HepG2 (cell line): ENCODE measurements around the gene DSTYK. TPM values are rescaled to one million over a fixed set of nuclear protein-coding genes. Genes with fewer than 3 reads are reported as not detected.
A peak's percentile ranks its signal among the peaks of the same experiment; 100 is the strongest.

ENCODE experiments used
- BCL6 ChIP-seq: IDR thresholded peaks from 2 replicates; pipeline ENCODE4 v1.6.1; 2016; ENCODE audit warnings: missing genetic modification reagents, missing compliant biosample characterization
- IRX3 ChIP-seq: sonication (generic); formaldehyde crosslinking; IDR thresholded peaks from 2 replicates; pipeline ENCODE4 v1.8.1; 2023; ENCODE audit warnings: mild to moderate bottlenecking, low read depth, missing genetic modification reagents, borderline replicate concordance
- KDM6A ChIP-seq: IDR thresholded peaks from 2 replicates; pipeline ENCODE4 v1.6.1; 2016; ENCODE audit warnings: low read depth
- KLF6 ChIP-seq: IDR thresholded peaks from 2 replicates; pipeline ENCODE4 v1.8.0; 2016; ENCODE audit warnings: missing biosample characterization, missing genetic modification reagents
- PAWR ChIP-seq: sonication (generic); formaldehyde crosslinking; IDR thresholded peaks from 2 replicates; pipeline ENCODE4 v1.4.0; 2020; ENCODE audit warnings: missing genetic modification reagents, mild to moderate bottlenecking, borderline replicate concordance
- SOX6 ChIP-seq, 2 experiments: fragments of 450-650 bp in 1 of 2; sonication (generic) in 1 of 2; formaldehyde crosslinking in 1 of 2; IDR thresholded peaks; 2 replicates each; pipeline versions ENCODE4 v1.4.0 to v1.6.1; 2017 to 2020; ENCODE audit warnings: antibody characterized with exemption in 1 of 2, mild to moderate bottlenecking in 1 of 2, missing genetic modification reagents in 1 of 2
- STAG1 ChIP-seq: sonication (generic); formaldehyde crosslinking; IDR thresholded peaks from 2 replicates; pipeline ENCODE4 v1.4.0; 2020; ENCODE audit warnings: missing genetic modification reagents
- ZBTB3 ChIP-seq: sonication (generic); formaldehyde crosslinking; IDR thresholded peaks from 2 replicates; pipeline ENCODE4 v1.4.0; 2020; ENCODE audit warnings: low read depth, mild to moderate bottlenecking, moderate library complexity, missing genetic modification reagents, borderline replicate concordance
- ZNF10 ChIP-seq: sonication (generic); formaldehyde crosslinking; IDR thresholded peaks from 2 replicates; pipeline ENCODE4 v1.4.0; 2020; ENCODE audit warnings: mild to moderate bottlenecking, low read depth, missing genetic modification reagents, borderline replicate concordance
- ZNF556 ChIP-seq: sonication (generic); formaldehyde crosslinking; IDR thresholded peaks from 2 replicates; pipeline ENCODE4 v1.4.0; 2020; ENCODE audit warnings: mild to moderate bottlenecking, missing genetic modification reagents, borderline replicate concordance
- ZNF772 ChIP-seq: sonication (generic); formaldehyde crosslinking; IDR thresholded peaks from 2 replicates; pipeline ENCODE4 v1.5.0; 2020; ENCODE audit warnings: mild to moderate bottlenecking, missing genetic modification reagents
- polyA plus RNA-seq, 8 experiments: library from polyadenylated mRNA; depleted of rRNA in 3 of 8; stranded (reverse) in 7 of 8; unstranded in 1 of 8; fragments of >200 nt; fragmentation: Illumina TruSeq in 4 of 8; extraction: Trizol in 4 of 8; gene quantifications; 2 replicates each; pipeline versions ENCODE4 v1.2.1 to v1.2.3, GENCODE V29; 2011 to 2016; ENCODE audit warnings: low read depth in 4 of 8, missing spikeins in 1 of 8, mixed read lengths in 1 of 8; ENCODE audit not compliant: insufficient read depth in 1 of 8
- total RNA-seq, 5 experiments: library from RNA; depleted of rRNA; stranded (reverse); fragments of >200 nt; fragmentation: Illumina TruSeq; extraction: Trizol; gene quantifications; 2 replicates each; pipeline ENCODE4 v1.2.3, GENCODE V29; 2016; ENCODE audit warnings: low read depth in 1 of 5
- TF ChIP-seq, protein P1 (sequence below), 2 experiments: IDR thresholded peaks; 2 replicates each; pipeline ENCODE4 v1.6.1; 2011 to 2012; ENCODE audit warnings: low read length in 2 of 2, borderline replicate concordance in 1 of 2, low read depth in 1 of 2, mild to moderate bottlenecking in 1 of 2, moderate library complexity in 1 of 2
- TF ChIP-seq, protein P2 (sequence below): sonication (generic); formaldehyde crosslinking; conservative IDR thresholded peaks from 2 replicates; pipeline ENCODE4 v1.4.0; 2020; ENCODE audit warnings: missing genetic modification reagents
- TF ChIP-seq, protein P3 (sequence below): sonication (generic); formaldehyde crosslinking; IDR thresholded peaks from 2 replicates; pipeline ENCODE4 v1.5.0; 2020; ENCODE audit warnings: missing genetic modification reagents
- TF ChIP-seq, protein P4 (sequence below): sonication (generic); formaldehyde crosslinking; IDR thresholded peaks from 2 replicates; pipeline ENCODE4 v1.8.0; 2022; ENCODE audit warnings: missing genetic modification reagents, mild to moderate bottlenecking, inconsistent platforms, borderline replicate concordance
- TF ChIP-seq, protein P5 (sequence below): sonication (generic); formaldehyde crosslinking; IDR thresholded peaks from 2 replicates; pipeline ENCODE4 v1.4.0; 2020; ENCODE audit warnings: missing genetic modification reagents, mild to moderate bottlenecking, borderline replicate concordance

The DSTYK gene
- total and polyA plus RNA-seq, 2 of the 13 experiments (the other 11 are each of a cell fraction or from before 2014, with no cell fraction given), result 2.6 to 4.8 TPM

DNA sequence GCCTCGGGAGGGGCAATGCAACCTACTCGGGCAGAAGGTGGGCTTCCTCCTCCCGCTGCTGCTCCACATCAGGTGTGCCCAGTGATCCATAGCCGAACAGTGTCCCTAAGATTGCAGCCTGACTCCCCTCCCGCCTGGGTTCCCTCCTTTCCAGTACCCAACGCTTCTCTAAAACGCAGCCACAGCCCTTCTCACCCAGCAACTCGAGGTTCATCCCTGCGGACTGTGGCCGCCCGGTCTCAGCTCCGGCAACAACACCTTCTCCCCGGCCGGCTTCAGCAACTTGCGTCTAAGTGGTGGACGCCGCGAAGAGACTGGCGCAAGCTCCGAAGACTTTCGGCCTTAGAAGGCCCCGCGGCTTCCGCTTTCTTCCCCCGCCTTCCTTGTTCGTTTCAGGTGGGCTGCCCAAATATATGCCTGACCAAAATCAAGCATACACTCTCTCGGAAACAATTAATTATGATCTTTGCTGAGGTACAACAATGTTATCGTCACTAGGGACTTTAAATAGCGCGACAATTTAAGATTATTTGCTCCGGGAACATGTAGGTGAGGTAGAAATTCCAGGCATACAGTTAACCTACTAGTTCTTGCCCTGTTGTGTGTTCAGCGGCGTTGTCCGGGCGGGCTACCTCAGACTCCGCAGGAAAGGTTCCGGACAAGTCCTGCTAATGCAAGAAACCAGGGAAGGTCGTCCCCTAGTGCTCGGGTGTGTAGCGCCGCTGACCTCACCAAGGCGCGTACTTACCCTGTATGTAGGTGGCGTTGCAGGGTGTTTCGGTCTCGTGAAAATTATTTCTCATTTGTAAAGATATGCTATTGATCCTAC lies 89.6 kb downstream of the DSTYK start, which contains the start of gene RBBP5 (continued):
- TF ChIP-seq, protein P1, sequence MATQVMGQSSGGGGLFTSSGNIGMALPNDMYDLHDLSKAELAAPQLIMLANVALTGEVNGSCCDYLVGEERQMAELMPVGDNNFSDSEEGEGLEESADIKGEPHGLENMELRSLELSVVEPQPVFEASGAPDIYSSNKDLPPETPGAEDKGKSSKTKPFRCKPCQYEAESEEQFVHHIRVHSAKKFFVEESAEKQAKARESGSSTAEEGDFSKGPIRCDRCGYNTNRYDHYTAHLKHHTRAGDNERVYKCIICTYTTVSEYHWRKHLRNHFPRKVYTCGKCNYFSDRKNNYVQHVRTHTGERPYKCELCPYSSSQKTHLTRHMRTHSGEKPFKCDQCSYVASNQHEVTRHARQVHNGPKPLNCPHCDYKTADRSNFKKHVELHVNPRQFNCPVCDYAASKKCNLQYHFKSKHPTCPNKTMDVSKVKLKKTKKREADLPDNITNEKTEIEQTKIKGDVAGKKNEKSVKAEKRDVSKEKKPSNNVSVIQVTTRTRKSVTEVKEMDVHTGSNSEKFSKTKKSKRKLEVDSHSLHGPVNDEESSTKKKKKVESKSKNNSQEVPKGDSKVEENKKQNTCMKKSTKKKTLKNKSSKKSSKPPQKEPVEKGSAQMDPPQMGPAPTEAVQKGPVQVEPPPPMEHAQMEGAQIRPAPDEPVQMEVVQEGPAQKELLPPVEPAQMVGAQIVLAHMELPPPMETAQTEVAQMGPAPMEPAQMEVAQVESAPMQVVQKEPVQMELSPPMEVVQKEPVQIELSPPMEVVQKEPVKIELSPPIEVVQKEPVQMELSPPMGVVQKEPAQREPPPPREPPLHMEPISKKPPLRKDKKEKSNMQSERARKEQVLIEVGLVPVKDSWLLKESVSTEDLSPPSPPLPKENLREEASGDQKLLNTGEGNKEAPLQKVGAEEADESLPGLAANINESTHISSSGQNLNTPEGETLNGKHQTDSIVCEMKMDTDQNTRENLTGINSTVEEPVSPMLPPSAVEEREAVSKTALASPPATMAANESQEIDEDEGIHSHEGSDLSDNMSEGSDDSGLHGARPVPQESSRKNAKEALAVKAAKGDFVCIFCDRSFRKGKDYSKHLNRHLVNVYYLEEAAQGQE (IDR thresholded peaks at IDR 0.05; ENCODE audit: borderline replicate concordance in 1 of 2, low read depth in 1 of 2, low read length in 2 of 2), result 0 out of 4 replicates have a peak, but pooled peaks of 1 of the 2 experiments have one; percentile 71
- TF ChIP-seq PAWR (CRISPR knock-in tag) (no peak), ZNF772 (CRISPR knock-in tag) (peak; percentile 73; the same call in 1 of the 2 replicates), STAG1 (CRISPR knock-in tag) (peak; percentile 48), BCL6 (no peak; the same call in 1 of the 2 replicates), SOX6 (IDR thresholded peaks at IDR 0.05) (no peak), SOX6 (CRISPR knock-in tag; IDR thresholded peaks at IDR 0.05) (peak; percentile 67), IRX3 (CRISPR knock-in tag) (peak; percentile 61; the same call in 1 of the 2 replicates), KLF6 (0 out of 2 replicates have a peak, but pooled peaks have one; percentile 58), ZBTB3 (no peak), ZNF10 (no peak), KDM6A (CRISPR knock-in tag) (no peak), ZNF556 (CRISPR knock-in tag) (peak; percentile 95)
- TF ChIP-seq, protein P2, sequence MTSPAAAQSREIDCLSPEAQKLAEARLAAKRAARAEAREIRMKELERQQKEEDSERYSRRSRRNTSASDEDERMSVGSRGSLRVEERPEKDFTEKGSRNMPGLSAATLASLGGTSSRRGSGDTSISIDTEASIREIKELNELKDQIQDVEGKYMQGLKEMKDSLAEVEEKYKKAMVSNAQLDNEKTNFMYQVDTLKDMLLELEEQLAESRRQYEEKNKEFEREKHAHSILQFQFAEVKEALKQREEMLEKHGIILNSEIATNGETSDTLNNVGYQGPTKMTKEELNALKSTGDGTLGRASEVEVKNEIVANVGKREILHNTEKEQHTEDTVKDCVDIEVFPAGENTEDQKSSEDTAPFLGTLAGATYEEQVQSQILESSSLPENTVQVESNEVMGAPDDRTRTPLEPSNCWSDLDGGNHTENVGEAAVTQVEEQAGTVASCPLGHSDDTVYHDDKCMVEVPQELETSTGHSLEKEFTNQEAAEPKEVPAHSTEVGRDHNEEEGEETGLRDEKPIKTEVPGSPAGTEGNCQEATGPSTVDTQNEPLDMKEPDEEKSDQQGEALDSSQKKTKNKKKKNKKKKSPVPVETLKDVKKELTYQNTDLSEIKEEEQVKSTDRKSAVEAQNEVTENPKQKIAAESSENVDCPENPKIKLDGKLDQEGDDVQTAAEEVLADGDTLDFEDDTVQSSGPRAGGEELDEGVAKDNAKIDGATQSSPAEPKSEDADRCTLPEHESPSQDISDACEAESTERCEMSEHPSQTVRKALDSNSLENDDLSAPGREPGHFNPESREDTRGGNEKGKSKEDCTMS (CRISPR knock-in tag), result no peak
- TF ChIP-seq, protein P3, sequence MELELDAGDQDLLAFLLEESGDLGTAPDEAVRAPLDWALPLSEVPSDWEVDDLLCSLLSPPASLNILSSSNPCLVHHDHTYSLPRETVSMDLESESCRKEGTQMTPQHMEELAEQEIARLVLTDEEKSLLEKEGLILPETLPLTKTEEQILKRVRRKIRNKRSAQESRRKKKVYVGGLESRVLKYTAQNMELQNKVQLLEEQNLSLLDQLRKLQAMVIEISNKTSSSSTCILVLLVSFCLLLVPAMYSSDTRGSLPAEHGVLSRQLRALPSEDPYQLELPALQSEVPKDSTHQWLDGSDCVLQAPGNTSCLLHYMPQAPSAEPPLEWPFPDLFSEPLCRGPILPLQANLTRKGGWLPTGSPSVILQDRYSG (CRISPR knock-in tag), result no peak
- TF ChIP-seq, protein P4, sequence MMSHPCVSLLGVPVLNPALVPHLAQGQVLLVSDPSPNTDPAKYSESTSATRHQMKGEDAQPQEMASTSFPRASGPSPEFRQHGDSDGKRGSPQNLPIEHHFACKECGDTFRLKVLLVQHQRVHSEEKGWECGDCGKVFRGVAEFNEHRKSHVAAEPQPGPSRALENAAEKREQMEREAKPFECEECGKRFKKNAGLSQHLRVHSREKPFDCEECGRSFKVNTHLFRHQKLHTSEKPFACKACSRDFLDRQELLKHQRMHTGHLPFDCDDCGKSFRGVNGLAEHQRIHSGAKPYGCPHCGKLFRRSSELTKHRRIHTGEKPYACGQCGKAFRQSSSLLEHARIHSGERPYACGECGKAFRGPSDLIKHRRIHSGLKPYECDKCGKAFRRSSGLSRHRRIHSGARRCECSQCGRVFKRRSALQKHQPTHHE (CRISPR knock-in tag), result no peak; the same call in 1 of the 2 replicates
- TF ChIP-seq, protein P5, sequence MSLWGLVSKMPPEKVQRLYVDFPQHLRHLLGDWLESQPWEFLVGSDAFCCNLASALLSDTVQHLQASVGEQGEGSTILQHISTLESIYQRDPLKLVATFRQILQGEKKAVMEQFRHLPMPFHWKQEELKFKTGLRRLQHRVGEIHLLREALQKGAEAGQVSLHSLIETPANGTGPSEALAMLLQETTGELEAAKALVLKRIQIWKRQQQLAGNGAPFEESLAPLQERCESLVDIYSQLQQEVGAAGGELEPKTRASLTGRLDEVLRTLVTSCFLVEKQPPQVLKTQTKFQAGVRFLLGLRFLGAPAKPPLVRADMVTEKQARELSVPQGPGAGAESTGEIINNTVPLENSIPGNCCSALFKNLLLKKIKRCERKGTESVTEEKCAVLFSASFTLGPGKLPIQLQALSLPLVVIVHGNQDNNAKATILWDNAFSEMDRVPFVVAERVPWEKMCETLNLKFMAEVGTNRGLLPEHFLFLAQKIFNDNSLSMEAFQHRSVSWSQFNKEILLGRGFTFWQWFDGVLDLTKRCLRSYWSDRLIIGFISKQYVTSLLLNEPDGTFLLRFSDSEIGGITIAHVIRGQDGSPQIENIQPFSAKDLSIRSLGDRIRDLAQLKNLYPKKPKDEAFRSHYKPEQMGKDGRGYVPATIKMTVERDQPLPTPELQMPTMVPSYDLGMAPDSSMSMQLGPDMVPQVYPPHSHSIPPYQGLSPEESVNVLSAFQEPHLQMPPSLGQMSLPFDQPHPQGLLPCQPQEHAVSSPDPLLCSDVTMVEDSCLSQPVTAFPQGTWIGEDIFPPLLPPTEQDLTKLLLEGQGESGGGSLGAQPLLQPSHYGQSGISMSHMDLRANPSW (CRISPR knock-in tag), result peak; percentile 99
